GM18951 (cell line): ENCODE results near the gene RBM15B.

ENCODE experiments used
- POLR2A ChIP-seq: IDR thresholded peaks from 4 replicates; pipeline ENCODE4 v1.6.1; 2011; ENCODE audit warnings: mild to moderate bottlenecking; ENCODE audit not compliant: insufficient read length, insufficient read depth; ENCODE audit errors: extremely low read depth
- in situ Hi-C: fragments of 300-500 bp; cut with MboI; formaldehyde crosslinking; loops from one replicate; pipeline ENCODE4 v1.12.0; 2022; ENCODE audit warnings: low sequenced_read_pairs, mixed read lengths, inconsistent platforms; ENCODE audit not compliant: unreplicated experiment

RBM15B gene

GRCh38 chr3:51384055-51384725, 6.9 kb upstream of the RBM15B start:
- in situ Hi-C loops: loop anchor here (25.0 kb wide), 1 partner anchor 772 kb away; the partner anchor contains the start of genes CISH and MAPKAPK3
- no peak for TF ChIP-seq POLR2A

DNA sequence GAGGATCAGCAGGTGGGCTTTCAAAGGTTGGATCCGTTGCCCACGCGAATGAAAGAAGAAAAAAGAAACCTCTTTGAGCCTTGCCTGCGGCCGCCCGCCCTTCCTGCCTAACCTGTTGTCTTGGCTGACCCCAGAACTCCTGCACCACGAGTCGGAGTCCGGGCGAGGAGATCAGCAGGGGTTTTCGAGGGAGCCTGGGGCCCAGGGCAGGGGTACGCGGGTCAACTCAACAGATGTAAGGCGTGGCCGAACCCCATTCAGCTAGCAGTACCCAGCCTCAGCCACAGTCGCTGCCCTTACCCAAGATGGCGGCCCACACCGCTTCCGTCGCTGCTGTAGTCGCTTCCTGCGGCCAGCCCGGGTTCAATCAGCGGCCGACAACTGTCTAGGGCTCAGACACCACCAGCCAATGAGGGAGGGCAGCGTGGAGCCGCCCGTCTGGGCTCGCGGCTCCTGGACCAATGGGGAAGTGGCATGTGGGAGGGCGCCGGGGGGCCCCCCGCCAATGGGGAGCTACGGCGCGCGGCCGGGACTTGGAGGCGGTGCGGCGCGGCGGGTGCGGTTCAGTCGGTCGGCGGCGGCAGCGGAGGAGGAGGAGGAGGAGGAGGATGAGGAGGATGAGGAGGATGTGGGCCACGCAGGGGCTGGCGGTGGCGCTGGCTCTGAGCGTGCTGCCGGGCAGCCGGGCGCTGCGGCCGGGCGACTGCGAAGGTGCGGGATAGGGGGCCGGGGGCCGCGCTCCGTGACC, 6.2 kb upstream of the RBM15B start, which contains the start of gene MANF:
Gene MANF (plus strand): TSS at position 566 of the 748 bp plus-strand sequence. CDS start 52 bp downstream, at position 618.
- in situ Hi-C loops: loop anchor here (25.0 kb wide), 1 partner anchor 773 kb away; the partner anchor contains the start of genes CISH and MAPKAPK3
- peak; percentile 96 for TF ChIP-seq POLR2A

DNA sequence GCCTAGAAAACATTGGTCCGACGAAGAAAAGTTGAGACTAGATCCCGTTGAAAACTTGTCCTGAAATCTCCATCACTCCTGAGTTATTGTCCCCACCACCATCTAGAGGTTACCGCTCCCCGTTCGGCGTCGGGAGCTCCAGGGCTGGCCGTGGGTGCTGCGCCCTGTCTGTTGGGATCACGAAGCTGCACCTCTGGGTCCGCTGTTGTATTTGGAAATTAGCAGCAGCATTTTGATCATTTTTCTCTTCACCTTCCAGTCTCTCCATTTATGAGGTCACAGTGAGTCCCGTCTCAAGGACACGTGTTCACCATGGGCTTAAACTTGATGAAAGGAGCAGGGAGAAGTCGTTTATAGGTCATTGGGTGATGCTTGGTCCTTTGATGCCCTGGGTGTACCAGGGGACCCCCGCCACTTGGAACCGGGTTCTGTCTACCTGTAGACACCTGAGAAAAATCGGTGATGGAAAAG, 5.4 kb upstream of the RBM15B start:
- peak; percentile 3 for TF ChIP-seq POLR2A
- in situ Hi-C loops: loop anchor here (25.0 kb wide), 1 partner anchor 773 kb away; the partner anchor contains the start of genes CISH and MAPKAPK3

GRCh38 chr3:51386159-51386851, 4.8 kb upstream of the RBM15B start:
- in situ Hi-C loops: loop anchor here (25.0 kb wide), 1 partner anchor 774 kb away; the partner anchor contains the start of genes CISH and MAPKAPK3
- TF ChIP-seq POLR2A: no peak

GRCh38 chr3:51386852-51387229, 4.2 kb upstream of the RBM15B start:
- no peak for TF ChIP-seq POLR2A
- in situ Hi-C loops: loop anchor here (25.0 kb wide), 1 partner anchor 775 kb away; the partner anchor contains the start of genes CISH and MAPKAPK3

DNA sequence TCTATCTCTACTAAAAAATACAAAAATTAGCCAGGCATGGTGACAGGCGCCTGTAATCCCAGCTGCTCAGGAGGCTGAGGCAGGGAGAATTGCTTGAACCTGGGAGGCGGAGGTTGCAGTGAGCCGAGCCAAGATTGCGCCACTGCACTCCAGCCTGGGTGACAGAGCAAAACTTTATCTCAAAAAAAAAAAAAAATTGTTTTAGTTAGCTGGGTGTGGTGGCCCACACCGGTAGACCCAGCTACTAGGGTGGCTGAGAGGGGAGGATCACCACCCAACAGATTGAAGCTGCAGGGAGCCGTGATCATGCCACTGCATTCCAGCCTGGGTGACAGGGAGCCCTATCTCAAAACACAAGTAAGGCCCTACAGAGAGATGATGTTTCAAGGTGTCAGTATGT, 3.8 kb upstream of the RBM15B start:
- in situ Hi-C loops: loop anchor here (25.0 kb wide), 1 partner anchor 775 kb away; the partner anchor contains the start of genes CISH and MAPKAPK3

DNA sequence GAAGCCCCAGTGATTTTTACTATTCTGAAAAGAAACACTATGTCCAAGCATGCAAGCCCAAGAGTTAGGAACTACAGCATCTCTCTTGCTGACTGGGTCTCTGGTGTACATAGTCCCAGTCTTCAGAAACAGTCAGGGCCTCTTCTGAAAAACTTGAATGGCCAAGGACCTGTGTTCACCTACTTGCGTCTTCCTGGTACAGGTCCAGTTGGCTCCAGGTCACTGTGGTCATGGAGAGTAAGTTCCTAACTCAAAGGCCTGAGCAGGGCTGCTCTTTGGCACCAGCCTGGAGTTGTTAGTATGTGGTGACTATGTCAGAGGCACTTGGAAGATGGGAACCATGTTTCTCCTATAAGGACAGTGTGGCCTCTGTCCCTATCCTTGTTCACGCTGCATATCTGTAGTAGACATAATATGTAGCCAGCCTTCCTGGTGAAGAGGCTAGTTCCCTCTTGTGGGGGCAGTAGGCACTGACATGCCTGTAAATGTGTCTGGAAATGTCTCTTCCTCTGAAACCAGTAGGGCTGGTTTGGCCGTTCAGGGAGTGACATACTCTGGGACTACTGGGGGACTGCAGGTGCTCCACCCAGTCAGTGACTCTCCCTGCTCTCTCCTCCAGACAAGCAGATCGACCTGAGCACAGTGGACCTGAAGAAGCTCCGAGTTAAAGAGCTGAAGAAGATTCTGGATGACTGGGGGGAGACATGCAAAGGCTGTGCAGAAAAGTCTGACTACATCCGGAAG, 2.6 kb upstream of the RBM15B start:
- in situ Hi-C loops: loop anchor here (25.0 kb wide), 1 partner anchor 776 kb away; the partner anchor contains the start of genes CISH and MAPKAPK3
- peak; percentile 8 for TF ChIP-seq POLR2A

GRCh38 chr3:51389423-51390183, 1.5 kb upstream of the RBM15B start:
- in situ Hi-C loops: loop anchor here (25.0 kb wide), 1 partner anchor 777 kb away; the partner anchor contains the start of genes CISH and MAPKAPK3
- peak; percentile 30 for TF ChIP-seq POLR2A

DNA sequence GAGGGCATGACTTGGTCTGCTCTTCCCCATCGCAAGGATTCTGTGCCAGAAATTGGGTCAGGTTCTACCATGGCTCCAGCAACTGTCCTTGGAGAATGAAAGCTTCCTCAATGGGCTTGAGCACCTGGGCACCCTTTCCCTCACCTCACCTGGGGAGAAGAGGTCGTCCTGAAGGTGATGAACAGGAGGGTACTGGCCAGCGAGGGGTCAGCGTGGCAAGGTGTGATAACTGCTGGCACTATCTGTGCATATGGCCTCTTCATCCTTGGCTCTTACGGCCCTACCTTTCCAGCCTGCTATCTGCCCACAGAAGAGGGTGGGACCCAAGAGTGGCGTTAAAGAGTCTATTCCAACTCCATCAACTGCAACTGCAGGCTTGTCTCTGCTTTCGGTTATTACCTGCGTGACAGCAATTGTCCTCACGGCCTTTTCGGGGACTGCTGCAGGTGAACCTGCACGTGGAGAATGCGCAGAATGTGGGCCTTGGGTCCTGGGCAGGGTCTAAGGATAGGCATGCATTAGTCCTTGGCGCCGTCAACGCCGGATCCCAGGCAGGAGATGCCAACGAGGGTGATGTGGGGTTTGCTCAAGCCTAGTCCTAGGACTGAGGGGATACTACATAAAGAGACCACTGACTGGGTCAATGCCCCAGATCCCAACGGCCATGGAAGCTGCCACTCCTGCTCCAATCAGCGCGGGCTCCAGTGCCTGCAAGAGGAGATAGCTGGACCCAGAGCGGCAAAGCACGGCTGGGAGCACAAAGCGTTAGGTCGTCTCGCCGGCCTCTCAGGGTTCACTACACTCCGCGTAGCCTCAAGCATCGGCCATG, 625 bp upstream of the RBM15B start:
- in situ Hi-C loops: loop anchor here (25.0 kb wide), 1 partner anchor 778 kb away; the partner anchor contains the start of genes CISH and MAPKAPK3
- TF ChIP-seq POLR2A: no peak

DNA sequence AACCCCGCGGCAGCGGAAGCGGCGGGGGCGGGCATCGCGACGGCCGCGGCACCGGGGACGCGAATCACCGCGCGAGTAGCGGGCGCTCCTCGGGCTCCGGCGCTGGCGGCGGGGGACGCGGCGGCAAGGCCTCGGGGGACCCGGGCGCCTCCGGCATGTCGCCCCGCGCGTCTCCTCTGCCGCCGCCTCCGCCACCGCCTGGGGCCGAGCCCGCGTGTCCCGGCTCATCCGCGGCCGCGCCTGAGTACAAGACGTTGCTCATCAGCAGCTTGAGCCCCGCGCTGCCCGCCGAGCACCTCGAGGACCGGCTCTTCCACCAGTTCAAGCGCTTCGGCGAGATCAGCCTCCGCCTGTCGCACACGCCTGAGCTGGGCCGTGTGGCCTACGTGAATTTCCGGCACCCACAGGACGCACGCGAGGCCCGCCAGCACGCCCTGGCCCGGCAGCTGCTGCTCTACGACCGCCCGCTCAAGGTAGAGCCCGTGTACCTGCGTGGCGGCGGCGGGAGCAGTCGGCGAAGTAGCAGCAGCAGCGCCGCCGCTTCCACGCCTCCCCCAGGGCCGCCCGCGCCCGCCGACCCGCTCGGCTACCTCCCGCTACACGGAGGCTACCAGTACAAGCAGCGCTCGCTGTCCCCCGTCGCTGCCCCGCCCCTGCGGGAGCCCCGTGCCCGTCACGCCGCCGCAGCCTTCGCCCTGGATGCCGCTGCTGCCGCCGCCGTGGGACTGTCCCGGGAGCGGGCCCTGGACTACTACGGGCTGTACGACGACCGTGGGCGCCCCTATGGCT, 675 bp downstream of the RBM15B start:
- in situ Hi-C loops: loop anchor here (25.0 kb wide), 1 partner anchor 779 kb away; the partner anchor contains the start of genes CISH and MAPKAPK3
- TF ChIP-seq POLR2A: peak; percentile 6
